Activated CD4-positive, alpha-beta T cell treated with anti-CD3 and anti-CD28 coated beads, Interleukin-2, amount 50 U/mL, for 24 hours (primary cell): ENCODE data around the gene MAPK8IP1.
"Not testable (repeated sequence)": the region's sequence is repeated elsewhere in the genome, so short reads cannot be mapped to it uniquely, and the experiment has no call there.

Experiments used
- DNase-seq, 2 donors: peaks; one replicate each; pipeline ENCODE4 v3.0.0-alpha.2; 2020; ENCODE audit warnings: low read depth in 1 of 2, low spot score in 1 of 2

Gene MAPK8IP1

GRCh38 chr11:45885274-45885920 lies at the start of gene MAPK8IP1:
TSS of gene MAPK8IP1 (plus strand) at chr11:45885651. CDS start at chr11:45885821, 170 bp downstream.
- peak; percentile 18 to 21 for DNase-seq

- DNase-seq = no peak
Observed at GRCh38 chr11:45839204-45839603, 46.2 kb upstream of the MAPK8IP1 start.

GRCh38 chr11:45840251-45840650 lies 45.2 kb upstream of the MAPK8IP1 start:
- DNase-seq = not testable (repeated sequence)

GRCh38 chr11:45843158-45843924 lies 42.1 kb upstream of the MAPK8IP1 start:
- DNase-seq = peak; percentile 69 to 87

- DNase-seq = no peak
Observed at GRCh38 chr11:45844822-45845578, 40.5 kb upstream of the MAPK8IP1 start.

GRCh38 chr11:45846174-45846675 lies 39.2 kb upstream of the MAPK8IP1 start:
- no peak for DNase-seq

- DNase-seq = peak; percentile 99
Observed at GRCh38 chr11:45846974-45847910, 38.2 kb upstream of the MAPK8IP1 start, which contains the start of gene CRY2. TSS of gene CRY2 (plus strand) at chr11:45847475. CDS start at chr11:45847491, 16 bp downstream.

GRCh38 chr11:45847911-45848316 lies 37.5 kb upstream of the MAPK8IP1 start:
- peak in 1 of 2 donors; percentile 5 for DNase-seq

- no peak for DNase-seq
Observed at GRCh38 chr11:45848654-45849081, 36.8 kb upstream of the MAPK8IP1 start.

GRCh38 chr11:45850446-45850845 lies 35.0 kb upstream of the MAPK8IP1 start:
- no peak for DNase-seq

GRCh38 chr11:45851228-45851627 lies 34.2 kb upstream of the MAPK8IP1 start:
- DNase-seq = no peak

- DNase-seq = no peak
Observed at GRCh38 chr11:45852018-45852711, 33.3 kb upstream of the MAPK8IP1 start.

- no peak for DNase-seq
Observed at GRCh38 chr11:45852712-45853101, 32.7 kb upstream of the MAPK8IP1 start.

GRCh38 chr11:45853332-45854219 lies 31.9 kb upstream of the MAPK8IP1 start:
- DNase-seq = no peak

GRCh38 chr11:45855308-45855707 lies 30.1 kb upstream of the MAPK8IP1 start:
- no peak for DNase-seq

- no peak for DNase-seq
Observed at GRCh38 chr11:45856044-45856468, 29.4 kb upstream of the MAPK8IP1 start.

GRCh38 chr11:45857961-45858474 lies 27.4 kb upstream of the MAPK8IP1 start:
- no peak for DNase-seq

GRCh38 chr11:45858751-45859398 lies 26.6 kb upstream of the MAPK8IP1 start:
- DNase-seq = no peak
